ENCODE results near the gene NCAM1.

NCAM1 gene

DNA sequence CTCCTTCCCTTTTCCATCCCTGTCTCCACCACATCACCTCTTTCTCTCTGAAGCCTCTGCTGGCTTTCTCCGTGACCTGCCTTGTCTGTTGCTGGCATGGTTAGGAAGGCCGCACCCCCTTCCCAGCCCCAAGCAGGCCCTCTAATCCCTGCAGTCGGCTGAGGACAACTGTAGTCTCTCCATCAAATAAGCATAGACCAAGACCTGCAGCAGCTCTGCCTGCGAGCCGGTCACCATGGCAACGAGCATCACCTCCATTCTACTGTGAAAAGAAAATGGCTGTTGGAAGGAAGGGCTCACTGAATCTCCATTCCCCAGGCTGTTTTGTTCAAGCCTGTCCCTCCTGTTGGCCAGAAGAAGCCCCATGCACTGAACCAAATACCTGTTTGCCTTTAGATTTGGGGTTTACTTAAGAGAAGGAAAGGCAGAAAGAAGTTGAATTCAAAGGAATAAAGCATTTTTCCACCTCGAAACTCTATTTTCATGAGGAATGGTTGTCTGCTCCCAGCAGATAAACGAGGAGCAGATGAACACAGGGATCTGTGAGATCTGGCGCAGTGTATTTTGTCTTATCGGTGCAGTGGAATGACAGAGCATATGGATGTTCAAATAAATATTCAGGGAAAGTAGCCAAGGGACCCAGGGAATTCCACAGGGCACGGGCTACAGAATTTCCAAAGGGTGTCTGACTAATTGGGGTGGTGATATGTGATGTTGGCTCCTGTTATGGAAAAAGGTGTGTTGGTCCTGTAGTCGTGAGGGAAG is 240.0 kb downstream of the NCAM1 start:
- DNase-seq (ENCODE audit: low read depth in 2 of 2) = no peak

GRCh38 chr11:113202431-113202830 is 241.2 kb downstream of the NCAM1 start:
- no peak for DNase-seq (ENCODE audit: low read depth in 2 of 2)

- no peak for DNase-seq (ENCODE audit: low read depth in 2 of 2)
Measured at GRCh38 chr11:113203141-113203753, 242.0 kb downstream of the NCAM1 start.

GRCh38 chr11:113204280-113204679 is 243.1 kb downstream of the NCAM1 start:
- DNase-seq (ENCODE audit: low read depth in 2 of 2) = no peak

GRCh38 chr11:113213549-113213948 is 252.3 kb downstream of the NCAM1 start:
- DNase-seq (ENCODE audit: low read depth in 2 of 2) = no peak

GRCh38 chr11:113222241-113222640 is 261.0 kb downstream of the NCAM1 start:
- no peak for DNase-seq (ENCODE audit: low read depth in 2 of 2)

GRCh38 chr11:113234888-113235287 is 273.7 kb downstream of the NCAM1 start:
- DNase-seq (ENCODE audit: low read depth in 2 of 2) = no peak

GRCh38 chr11:113237261-113237660 is 276.0 kb downstream of the NCAM1 start:
- DNase-seq (ENCODE audit: low read depth in 2 of 2) = no peak

DNA sequence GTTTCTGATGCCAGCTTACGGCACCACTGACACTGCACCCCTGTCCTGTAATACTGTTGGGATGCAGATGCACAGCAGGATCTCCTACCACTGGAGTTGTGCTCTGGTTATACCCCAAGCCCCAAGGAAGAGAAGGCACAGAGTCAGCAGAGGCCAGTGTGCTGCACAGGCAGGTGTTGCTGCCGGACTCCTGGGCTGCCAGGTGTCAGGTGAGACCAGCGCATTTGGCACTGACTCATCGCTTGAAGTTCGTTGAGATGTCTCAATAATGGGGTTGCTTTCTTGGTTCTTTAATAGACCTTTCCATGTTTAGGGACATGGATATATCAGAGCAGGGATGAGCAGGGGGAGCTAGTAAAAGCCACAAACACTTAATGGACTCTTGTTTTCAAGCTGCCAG is 277.5 kb downstream of the NCAM1 start:
- no peak for DNase-seq (ENCODE audit: low read depth in 2 of 2)

GRCh38 chr11:113240389-113240788 is 279.2 kb downstream of the NCAM1 start:
- no peak for DNase-seq (ENCODE audit: low read depth in 2 of 2)

DNA sequence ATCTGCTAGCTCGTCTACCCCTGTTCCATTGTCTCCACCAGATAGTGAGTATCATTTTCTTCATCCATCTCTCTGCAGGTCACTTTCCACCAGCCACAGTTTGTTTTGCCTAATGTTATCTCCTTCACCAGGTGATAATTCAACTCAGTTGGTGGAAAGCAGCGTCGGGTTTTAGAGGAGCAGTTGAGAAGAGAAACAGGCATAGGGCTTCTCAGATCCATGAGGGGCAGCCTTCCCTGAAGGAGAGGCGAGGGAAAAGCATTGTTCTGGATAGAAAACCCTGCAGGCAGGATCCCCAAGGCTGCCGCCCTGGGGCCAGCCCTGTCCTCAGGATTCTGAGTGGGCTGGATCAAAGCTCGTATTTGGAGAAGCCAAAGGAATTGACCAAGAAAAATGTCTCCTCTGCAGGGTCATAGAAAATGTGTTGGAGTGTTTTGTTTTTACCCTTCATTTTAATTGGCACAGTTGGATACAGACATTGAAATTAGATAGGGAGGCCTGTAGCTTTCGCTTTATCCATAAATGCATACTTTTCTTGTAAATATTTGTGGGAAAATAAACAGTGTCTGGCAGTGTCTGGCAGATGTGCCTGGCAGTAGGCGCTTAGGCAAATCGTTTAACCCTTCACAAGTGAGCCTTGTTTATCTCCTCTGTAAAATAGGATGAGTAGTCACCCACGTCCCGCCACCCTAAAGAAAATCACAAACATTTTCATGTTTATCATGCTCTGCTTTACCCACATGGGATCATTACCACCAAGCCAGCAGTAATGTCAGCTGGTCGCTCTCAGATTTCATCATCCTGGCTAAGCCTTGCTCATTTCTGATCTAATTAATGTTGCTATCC is 279.8 kb downstream of the NCAM1 start:
- no peak for DNase-seq (ENCODE audit: low read depth in 2 of 2)

DNA sequence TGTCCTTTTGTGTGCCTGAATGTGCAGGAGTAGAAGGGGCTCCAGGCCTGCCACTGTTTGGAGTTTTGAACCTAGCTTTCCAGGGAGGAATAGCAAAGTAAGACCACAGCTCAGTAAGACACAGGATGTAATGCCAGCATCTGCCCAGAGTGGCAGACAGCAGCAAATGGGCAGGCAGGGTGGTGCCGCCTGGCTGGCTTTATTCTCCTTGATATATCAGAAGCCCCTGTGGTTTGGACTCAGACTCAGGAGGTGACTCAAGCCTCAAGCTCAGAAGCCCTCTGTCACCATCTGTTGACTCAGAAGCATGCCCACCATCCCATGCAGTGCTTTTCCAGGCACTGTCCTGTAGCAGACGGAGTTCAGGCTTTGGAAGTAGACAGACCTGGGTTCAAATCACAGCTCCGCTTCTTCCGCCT is 280.4 kb downstream of the NCAM1 start:
- DNase-seq (ENCODE audit: low read depth in 2 of 2) = no peak

- DNase-seq (ENCODE audit: low read depth in 2 of 2) = no peak
Measured at GRCh38 chr11:113242060-113242459, 280.8 kb downstream of the NCAM1 start.

- peak in 1 of 2 donors; percentile 8 for DNase-seq (ENCODE audit: low read depth in 2 of 2)
Measured at GRCh38 chr11:113242767-113243397, 281.7 kb downstream of the NCAM1 start.

- DNase-seq (ENCODE audit: low read depth in 2 of 2) = no peak
Measured at GRCh38 chr11:113243696-113244095, 282.5 kb downstream of the NCAM1 start.

DNA sequence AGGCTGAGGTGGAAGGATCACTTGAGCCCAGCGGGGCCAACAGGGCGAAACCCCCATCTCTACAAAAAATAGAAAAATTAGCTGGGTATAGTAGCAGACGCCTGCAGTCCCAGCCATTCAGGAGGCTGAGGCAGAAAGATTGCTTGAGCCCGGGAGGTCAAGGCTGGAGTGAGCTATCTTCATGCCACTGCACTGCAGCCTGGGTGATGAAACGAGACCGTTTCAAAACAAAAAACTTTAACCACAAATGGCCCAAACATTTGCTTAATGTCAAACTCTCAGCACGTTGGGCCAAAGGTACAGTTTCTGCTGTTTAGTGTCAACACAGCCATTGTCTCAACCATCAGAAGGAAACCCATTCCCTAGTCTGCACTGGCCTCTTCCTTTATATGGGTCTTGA is 284.0 kb downstream of the NCAM1 start:
- DNase-seq (ENCODE audit: low read depth in 2 of 2) = no peak

GRCh38 chr11:113247221-113247620 is 286.0 kb downstream of the NCAM1 start:
- no peak for DNase-seq (ENCODE audit: low read depth in 2 of 2)

DNA sequence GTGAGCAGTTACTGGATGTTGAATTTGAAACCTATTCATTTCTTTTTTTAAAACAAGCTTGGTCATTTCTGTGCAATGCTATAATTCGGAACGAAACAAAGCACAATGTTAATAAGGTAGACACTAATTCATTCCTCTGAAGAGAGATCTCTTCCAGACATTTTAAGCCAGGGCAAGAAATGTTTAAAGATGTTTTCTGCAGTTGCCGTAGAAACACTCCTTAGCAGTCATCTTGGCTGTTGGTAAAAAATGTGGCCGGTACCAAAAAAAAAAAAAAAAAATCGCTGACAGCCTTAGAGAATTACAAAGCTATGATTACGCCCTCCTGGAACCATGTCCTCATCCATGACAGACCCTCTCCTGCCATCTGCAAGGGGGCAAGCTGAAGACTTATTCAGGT is 286.7 kb downstream of the NCAM1 start:
- DNase-seq (ENCODE audit: low read depth in 2 of 2) = no peak

- DNase-seq (ENCODE audit: low read depth in 2 of 2) = no peak
Measured at GRCh38 chr11:113248702-113249490, 287.7 kb downstream of the NCAM1 start.

DNA sequence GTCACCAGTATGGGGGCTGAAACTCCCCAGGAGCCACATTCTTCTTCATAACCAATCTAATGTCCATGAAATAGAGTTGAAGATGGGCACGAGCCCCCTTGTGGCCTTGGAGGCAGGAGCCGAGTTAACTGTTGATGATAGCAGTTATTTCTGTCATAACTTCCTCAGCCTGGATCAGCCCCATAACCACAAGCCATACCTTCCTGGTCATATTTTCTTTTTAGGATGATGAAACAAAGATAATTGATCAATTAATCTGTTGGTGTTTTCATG is 288.2 kb downstream of the NCAM1 start:
- DNase-seq (ENCODE audit: low read depth in 2 of 2) = no peak

GRCh38 chr11:113249786-113250185 is 288.6 kb downstream of the NCAM1 start:
- DNase-seq (ENCODE audit: low read depth in 2 of 2) = no peak

GRCh38 chr11:113251281-113251680 is 290.1 kb downstream of the NCAM1 start:
- no peak for DNase-seq (ENCODE audit: low read depth in 2 of 2)

All from stimulated activated CD4-positive, alpha-beta T cell treated with anti-CD3 and anti-CD28 coated beads, Interleukin-4, amount 100 ng/mL, for 48 hours (primary cell).